ENCODE measurements around the gene ERFL.
A peak's percentile ranks its signal among the peaks of the same experiment; 100 is the strongest.

The ERFL gene

DNA sequence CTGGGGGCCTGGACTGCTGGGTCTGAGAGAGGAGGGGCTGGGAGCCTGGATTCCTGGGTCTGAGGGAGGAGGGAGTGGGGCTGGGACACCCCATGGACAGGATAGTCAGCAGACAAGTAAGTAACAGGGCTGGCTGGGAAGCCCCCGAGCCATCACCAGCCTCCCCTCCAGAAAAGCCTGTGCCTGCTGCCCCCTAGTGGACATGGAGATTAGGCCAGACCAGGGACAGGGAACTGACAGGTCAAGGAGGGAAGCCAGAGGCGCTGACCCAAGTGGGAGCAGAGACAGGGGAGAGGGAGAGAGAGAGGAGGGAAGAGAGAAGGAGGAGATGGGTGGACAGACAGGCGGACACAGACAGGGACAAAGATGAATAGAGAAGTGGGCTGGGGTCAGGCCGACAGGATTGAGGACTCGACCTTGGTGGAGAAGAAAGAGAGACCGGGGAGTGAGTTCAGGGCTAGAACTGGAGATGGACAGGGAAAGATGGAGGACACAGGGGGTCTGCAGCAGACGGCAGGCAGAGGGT, 6.7 kb upstream of the ERFL start:
- H3K27ac ChIP-seq (ENCODE audit: low read depth, low read length) = no peak overlapping the region
- no peaks in the 10 kb centered on the region for H3K9me3 ChIP-seq (ENCODE audit: control insufficient read depth in 1 of 2, low read length in 2 of 2)
- H3K27me3 ChIP-seq (ENCODE audit: control insufficient read depth in 1 of 2, insufficient read depth in 2 of 2, low read length in 2 of 2) = peaks cover 51 to 58% of the 10 kb centered on the region in 2 donors
- peaks cover 0 to 10% of the 10 kb centered on the region in 2 donors for H3K4me1 ChIP-seq (ENCODE audit: control insufficient read depth in 1 of 2, insufficient read depth in 2 of 2, low read length in 2 of 2)
- H3K36me3 ChIP-seq (ENCODE audit: control insufficient read depth in 1 of 2, insufficient read depth in 2 of 2, low read length in 2 of 2) = no peaks in the 10 kb centered on the region
- H3K4me3 ChIP-seq (ENCODE audit: low read depth in 1 of 2, low read length in 2 of 2) = no peak overlapping the region
- H3K9ac ChIP-seq (ENCODE audit: low read depth in 1 of 2, low read length in 2 of 2) = no peak overlapping the region

DNA sequence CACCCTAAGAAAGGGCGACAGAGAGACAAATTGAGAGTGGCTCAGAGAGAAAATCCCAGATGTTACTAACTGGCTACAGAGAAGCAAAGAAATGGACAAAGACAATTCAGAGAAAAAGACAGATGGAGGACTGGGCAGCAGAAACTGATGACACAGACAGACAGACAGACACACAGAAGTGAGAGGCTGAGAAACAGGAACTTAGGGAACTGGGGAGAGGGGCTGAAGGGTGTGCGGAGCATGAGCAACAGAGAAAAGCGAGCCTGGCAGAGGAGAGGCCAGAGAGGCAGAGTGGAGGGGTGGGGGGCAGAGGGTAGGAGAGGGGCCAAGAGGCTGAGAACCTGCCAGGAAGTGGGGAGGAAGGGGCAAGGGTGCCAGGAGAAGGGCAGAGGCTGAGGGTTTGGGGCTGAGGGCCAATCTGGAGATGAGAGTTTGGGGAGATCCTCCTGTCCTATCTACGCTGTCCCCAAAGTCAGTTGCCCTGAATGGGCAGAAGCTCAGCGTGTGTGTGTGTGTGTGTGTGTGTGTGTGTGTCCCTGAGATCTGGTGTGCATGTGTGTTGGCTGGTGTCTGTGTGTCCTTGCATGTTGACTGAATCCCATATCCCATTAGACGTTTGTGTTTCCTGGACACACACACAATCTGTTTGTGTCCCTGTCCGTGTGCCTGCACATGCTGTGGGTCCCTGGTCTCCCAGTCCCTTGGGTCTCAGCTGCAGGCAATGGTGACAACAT, 5.6 kb upstream of the ERFL start:
- H3K36me3 ChIP-seq (ENCODE audit: control insufficient read depth in 1 of 2, insufficient read depth in 2 of 2, low read length in 2 of 2) = no peaks in the 10 kb centered on the region
- H3K27me3 ChIP-seq (ENCODE audit: control insufficient read depth in 1 of 2, insufficient read depth in 2 of 2, low read length in 2 of 2) = peaks cover 62 to 65% of the 10 kb centered on the region in 2 donors
- H3K9ac ChIP-seq (ENCODE audit: low read depth in 1 of 2, low read length in 2 of 2) = no peak overlapping the region
- H3K27ac ChIP-seq (ENCODE audit: low read depth, low read length) = no peak overlapping the region
- no peaks in the 10 kb centered on the region for H3K9me3 ChIP-seq (ENCODE audit: control insufficient read depth in 1 of 2, low read length in 2 of 2)
- no peak overlapping the region for H3K4me3 ChIP-seq (ENCODE audit: low read depth in 1 of 2, low read length in 2 of 2)
- peaks cover 7 to 17% of the 10 kb centered on the region in 2 donors for H3K4me1 ChIP-seq (ENCODE audit: control insufficient read depth in 1 of 2, insufficient read depth in 2 of 2, low read length in 2 of 2)

GRCh38 chr19:41932720-41933332, 4.6 kb upstream of the ERFL start:
- H3K4me1 ChIP-seq (ENCODE audit: control insufficient read depth in 1 of 2, insufficient read depth in 2 of 2, low read length in 2 of 2) = peaks cover 9 to 20% of the 10 kb centered on the region in 2 donors
- H3K36me3 ChIP-seq (ENCODE audit: control insufficient read depth in 1 of 2, insufficient read depth in 2 of 2, low read length in 2 of 2) = no peaks in the 10 kb centered on the region
- H3K4me3 ChIP-seq (ENCODE audit: low read depth in 1 of 2, low read length in 2 of 2) = no peak overlapping the region
- H3K9me3 ChIP-seq (ENCODE audit: control insufficient read depth in 1 of 2, low read length in 2 of 2) = no peaks in the 10 kb centered on the region
- H3K9ac ChIP-seq (ENCODE audit: low read depth in 1 of 2, low read length in 2 of 2) = no peak overlapping the region
- H3K27ac ChIP-seq (ENCODE audit: low read depth, low read length) = no peak overlapping the region
- H3K27me3 ChIP-seq (ENCODE audit: control insufficient read depth in 1 of 2, insufficient read depth in 2 of 2, low read length in 2 of 2) = peaks cover 67 to 68% of the 10 kb centered on the region in 2 donors

- no peak overlapping the region for H3K4me3 ChIP-seq (ENCODE audit: low read depth in 1 of 2, low read length in 2 of 2)
- peaks cover 72% of the 10 kb centered on the region in 2 donors for H3K27me3 ChIP-seq (ENCODE audit: control insufficient read depth in 1 of 2, insufficient read depth in 2 of 2, low read length in 2 of 2)
- no peak overlapping the region for H3K27ac ChIP-seq (ENCODE audit: low read depth, low read length)
Observed at GRCh38 chr19:41932259-41932719, 4.0 kb upstream of the ERFL start.

GRCh38 chr19:41930926-41931592, 2.8 kb upstream of the ERFL start:
- H3K27me3 ChIP-seq (ENCODE audit: control insufficient read depth in 1 of 2, insufficient read depth in 2 of 2, low read length in 2 of 2) = peaks cover 73 to 77% of the 10 kb centered on the region in 2 donors
- no peaks in the 10 kb centered on the region for H3K36me3 ChIP-seq (ENCODE audit: control insufficient read depth in 1 of 2, insufficient read depth in 2 of 2, low read length in 2 of 2)
- H3K9ac ChIP-seq (ENCODE audit: low read depth in 1 of 2, low read length in 2 of 2) = no peak overlapping the region
- peaks cover 9 to 15% of the 10 kb centered on the region in 2 donors for H3K4me1 ChIP-seq (ENCODE audit: control insufficient read depth in 1 of 2, insufficient read depth in 2 of 2, low read length in 2 of 2)
- no peaks in the 10 kb centered on the region for H3K9me3 ChIP-seq (ENCODE audit: control insufficient read depth in 1 of 2, low read length in 2 of 2)
- no peak overlapping the region for H3K27ac ChIP-seq (ENCODE audit: low read depth, low read length)
- no peak overlapping the region for H3K4me3 ChIP-seq (ENCODE audit: low read depth in 1 of 2, low read length in 2 of 2)

More at GRCh38 chr19:41932259-41932719, 4.0 kb upstream of the ERFL start:
- no peaks in the 10 kb centered on the region for H3K9me3 ChIP-seq (ENCODE audit: control insufficient read depth in 1 of 2, low read length in 2 of 2)
- peaks cover 9 to 20% of the 10 kb centered on the region in 2 donors for H3K4me1 ChIP-seq (ENCODE audit: control insufficient read depth in 1 of 2, insufficient read depth in 2 of 2, low read length in 2 of 2)
- no peaks in the 10 kb centered on the region for H3K36me3 ChIP-seq (ENCODE audit: control insufficient read depth in 1 of 2, insufficient read depth in 2 of 2, low read length in 2 of 2)
- H3K9ac ChIP-seq (ENCODE audit: low read depth in 1 of 2, low read length in 2 of 2) = no peak overlapping the region

GRCh38 chr19:41930322-41930722, 2.1 kb upstream of the ERFL start:
- Histone ChIP-seq H3K4me1 (ENCODE audit: control insufficient read depth in 1 of 2, insufficient read depth in 2 of 2, low read length in 2 of 2) (peaks cover 9 to 13% of the 10 kb centered on the region in 2 donors), H3K4me3 (ENCODE audit: low read depth in 1 of 2, low read length in 2 of 2) (no peak overlapping the region), H3K27me3 (ENCODE audit: control insufficient read depth in 1 of 2, insufficient read depth in 2 of 2, low read length in 2 of 2) (peaks cover 78 to 79% of the 10 kb centered on the region in 2 donors), H3K9me3 (ENCODE audit: control insufficient read depth in 1 of 2, low read length in 2 of 2) (no peaks in the 10 kb centered on the region), H3K36me3 (ENCODE audit: control insufficient read depth in 1 of 2, insufficient read depth in 2 of 2, low read length in 2 of 2) (no peaks in the 10 kb centered on the region), H3K27ac (ENCODE audit: low read depth, low read length) (no peak overlapping the region), H3K9ac (ENCODE audit: low read depth in 1 of 2, low read length in 2 of 2) (no peak overlapping the region)

DNA sequence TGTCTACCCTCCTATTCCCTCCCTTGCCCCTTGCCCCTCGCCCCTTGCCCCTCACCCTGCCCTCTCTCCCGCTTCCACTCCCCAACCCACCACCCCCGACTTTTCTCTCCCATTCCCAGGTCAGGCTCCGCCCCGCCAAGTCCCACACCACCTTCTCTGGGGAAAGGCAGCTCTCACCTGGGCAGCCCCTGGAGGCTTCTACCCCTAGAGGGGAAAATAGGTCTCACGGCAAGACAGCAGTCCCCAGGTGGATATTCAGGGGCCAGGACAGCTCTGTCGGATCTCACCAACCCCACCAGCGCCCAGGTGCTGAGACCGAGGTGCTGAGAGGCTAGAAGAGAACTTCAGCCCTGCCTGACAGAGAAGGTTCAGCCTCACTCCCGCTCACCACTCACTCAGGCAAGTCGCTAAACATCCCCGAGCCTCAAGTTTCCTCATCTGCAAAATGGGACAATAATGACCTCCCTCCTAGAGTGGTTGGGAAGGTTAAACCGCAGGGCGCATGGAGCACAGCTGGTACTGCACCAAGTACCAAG, 1.4 kb upstream of the ERFL start:
- no peak overlapping the region for H3K4me3 ChIP-seq (ENCODE audit: low read depth in 1 of 2, low read length in 2 of 2)

DNA sequence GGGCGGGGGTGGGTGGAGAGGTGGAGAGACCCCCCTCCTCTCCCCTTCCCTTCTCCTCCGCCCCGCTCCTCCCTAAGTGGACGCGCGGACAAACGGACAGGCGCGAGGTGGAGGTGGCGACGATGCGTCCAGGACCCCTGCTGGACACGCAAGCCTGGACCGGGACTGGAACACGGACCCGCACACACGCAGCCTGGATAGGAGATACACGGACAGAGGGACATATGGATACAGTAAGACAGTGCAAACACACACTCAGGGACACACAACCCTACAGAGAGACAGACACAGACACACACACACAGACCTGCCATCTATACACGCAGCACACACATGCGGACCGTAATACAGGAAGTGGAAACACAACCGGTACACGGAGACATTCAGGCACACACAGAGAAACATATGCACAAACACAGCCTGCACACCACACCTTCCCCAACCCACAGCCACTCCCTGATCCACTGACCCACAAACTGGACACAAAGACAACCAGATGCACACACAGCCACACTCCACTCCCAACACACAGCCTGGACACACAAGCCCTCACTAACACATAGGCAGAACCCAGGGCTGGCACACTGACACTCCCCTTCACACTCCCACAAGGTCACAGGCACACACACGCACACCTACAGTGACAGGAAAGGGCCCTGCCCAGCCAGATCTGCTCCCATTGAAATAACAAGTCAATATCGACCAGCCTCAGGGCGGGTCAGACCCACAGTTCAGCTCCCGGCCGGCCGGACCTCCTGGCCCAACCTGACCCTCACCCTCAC, 696 bp upstream of the ERFL start:
- H3K4me1 ChIP-seq (ENCODE audit: control insufficient read depth in 1 of 2, insufficient read depth in 2 of 2, low read length in 2 of 2) = peaks cover 9 to 10% of the 10 kb centered on the region in 2 donors
- H3K27ac ChIP-seq (ENCODE audit: low read depth, low read length) = no peak overlapping the region
- H3K36me3 ChIP-seq (ENCODE audit: control insufficient read depth in 1 of 2, insufficient read depth in 2 of 2, low read length in 2 of 2) = no peaks in the 10 kb centered on the region
- peak overlapping the region in 1 of 2 donors; percentile 60 for H3K9ac ChIP-seq (ENCODE audit: low read depth in 1 of 2, low read length in 2 of 2)
- H3K4me3 ChIP-seq (ENCODE audit: low read depth in 1 of 2, low read length in 2 of 2) = peak overlapping the region; percentile 59 to 69
- H3K9me3 ChIP-seq (ENCODE audit: control insufficient read depth in 1 of 2, low read length in 2 of 2) = no peaks in the 10 kb centered on the region
- H3K27me3 ChIP-seq (ENCODE audit: control insufficient read depth in 1 of 2, insufficient read depth in 2 of 2, low read length in 2 of 2) = peaks cover 83 to 89% of the 10 kb centered on the region in 2 donors

More for the DNA sequence above, 1.4 kb upstream of the ERFL start:
- Histone ChIP-seq H3K27ac (ENCODE audit: low read depth, low read length) (no peak overlapping the region), H3K4me1 (ENCODE audit: control insufficient read depth in 1 of 2, insufficient read depth in 2 of 2, low read length in 2 of 2) (peaks cover 9 to 10% of the 10 kb centered on the region in 2 donors), H3K9me3 (ENCODE audit: control insufficient read depth in 1 of 2, low read length in 2 of 2) (no peaks in the 10 kb centered on the region), H3K27me3 (ENCODE audit: control insufficient read depth in 1 of 2, insufficient read depth in 2 of 2, low read length in 2 of 2) (peaks cover 81 to 82% of the 10 kb centered on the region in 2 donors), H3K36me3 (ENCODE audit: control insufficient read depth in 1 of 2, insufficient read depth in 2 of 2, low read length in 2 of 2) (no peaks in the 10 kb centered on the region), H3K9ac (ENCODE audit: low read depth in 1 of 2, low read length in 2 of 2) (no peak overlapping the region)

GRCh38 chr19:41927497-41928192, 604 bp downstream of the ERFL start:
- Histone ChIP-seq H3K36me3 (ENCODE audit: control insufficient read depth in 1 of 2, insufficient read depth in 2 of 2, low read length in 2 of 2) (no peaks in the 10 kb centered on the region), H3K27me3 (ENCODE audit: control insufficient read depth in 1 of 2, insufficient read depth in 2 of 2, low read length in 2 of 2) (peaks cover 77 to 89% of the 10 kb centered on the region in 2 donors), H3K4me1 (ENCODE audit: control insufficient read depth in 1 of 2, insufficient read depth in 2 of 2, low read length in 2 of 2) (peaks cover 9 to 10% of the 10 kb centered on the region in 2 donors)

More at GRCh38 chr19:41927497-41928192, 604 bp downstream of the ERFL start:
- Histone ChIP-seq H3K27ac (ENCODE audit: low read depth, low read length) (no peak overlapping the region), H3K9ac (ENCODE audit: low read depth in 1 of 2, low read length in 2 of 2) (no peak overlapping the region), H3K4me3 (ENCODE audit: low read depth in 1 of 2, low read length in 2 of 2) (peak overlapping the region; percentile 59 to 69), H3K9me3 (ENCODE audit: control insufficient read depth in 1 of 2, low read length in 2 of 2) (no peaks in the 10 kb centered on the region)

Measured in duodenal mucosa (tissue), 2 donors.